Dermis blood vessel endothelial cell (primary cell): ENCODE data around the gene ZSCAN16. TPM values are rescaled to one million over a fixed set of nuclear protein-coding genes. Genes with fewer than 3 reads are reported as not detected.

Experiments used
- total RNA-seq: library from RNA; depleted of rRNA; stranded (reverse); fragments of >200 nt; gene quantifications from 2 replicates; pipeline ENCODE4 v1.2.3, GENCODE V29; 2014

ZSCAN16 gene
- total RNA-seq, 1 donor from 2014 or later: 19.1 TPM

Other genes with a start within 250 kb of the ZSCAN16 start
- gene OR2B2, start 212.2 kb upstream of the ZSCAN16 start, total RNA-seq: not detected in 2 replicates
- gene OR2B6, start 167.4 kb upstream of the ZSCAN16 start, total RNA-seq: not detected in 2 replicates
- 0.17 and 0.23 TPM in 2 replicates for gene ZNF165, start 44.0 kb upstream of the ZSCAN16 start, total RNA-seq
- 19.4 and 20.8 TPM in 2 replicates for gene ZKSCAN8, start 17.3 kb downstream of the ZSCAN16 start, total RNA-seq
- 10.7 and 17.9 TPM in 2 replicates for gene ZSCAN9, start 100.7 kb downstream of the ZSCAN16 start, total RNA-seq
- 5.2 and 7.7 TPM in 2 replicates for gene ZKSCAN4, start 127.7 kb downstream of the ZSCAN16 start, total RNA-seq
- 0.34 and 1.1 TPM in 2 replicates for gene NKAPL, start 134.7 kb downstream of the ZSCAN16 start, total RNA-seq
- gene ZSCAN26, start 142.5 kb downstream of the ZSCAN16 start, total RNA-seq: 12.8 and 13.3 TPM in 2 replicates
- gene PGBD1, start 157.0 kb downstream of the ZSCAN16 start, total RNA-seq: 8.9 and 10.2 TPM in 2 replicates
- 25.7 and 40.6 TPM in 2 replicates for gene ZSCAN31, start 211.5 kb downstream of the ZSCAN16 start, total RNA-seq
- 6.3 and 9.7 TPM in 2 replicates for gene ZKSCAN3, start 225.3 kb downstream of the ZSCAN16 start, total RNA-seq